IMR-90 (cell line): ENCODE measurements around the gene AIF1. TPM values are rescaled to one million over a fixed set of nuclear protein-coding genes. Genes with fewer than 3 reads are reported as not detected.

Experiments
- ATAC-seq: fragments of 200-7000 bp; cut with Tn5 transposase; 2 replicates; pipeline ENCODE4 v1.9.1; 2020; ENCODE audit warnings: low read depth, mild to moderate bottlenecking, moderate library complexity
- BruUV-seq: library from RNA; stranded (reverse); fragments of 400-500 nt; replicated peaks from 2 replicates; lab custom pipeline; 2021; lab: Mats Ljungman, UMichigan
- CTCF ChIA-PET: fragments of 300-600 bp; formaldehyde crosslinking; extraction: SDS; loops from one replicate; lab custom pipeline; 2021; ENCODE audit warnings: antibody characterized with exemption; lab: Yijun Ruan, JAX
- POLR2A ChIA-PET: fragments of 300-600 bp; sonication (Branson Sonifier 250); formaldehyde crosslinking; loops from one replicate; lab custom pipeline; 2022; ENCODE audit warnings: antibody characterized with exemption; ENCODE audit not compliant: unreplicated experiment; lab: Charles Lee
- DNase-seq: peaks from one replicate; pipeline ENCODE4 v3.0.0; 2013
- H2AFZ ChIP-seq: replicated peaks from 2 replicates; pipeline ENCODE3; 2013; ENCODE audit warnings: low read length, mild to moderate bottlenecking; ENCODE audit not compliant: poor library complexity
- H2AK5ac ChIP-seq: 2 replicates; pipeline ENCODE4 v1.6.1; 2013; ENCODE audit warnings: low read depth, low read length, inconsistent platforms
- H2AK9ac ChIP-seq: replicated peaks from 2 replicates; pipeline ENCODE3; 2013; ENCODE audit warnings: mild to moderate bottlenecking, low read depth, low read length, moderate library complexity; ENCODE audit not compliant: poor library complexity
- H2BK120ac ChIP-seq: 2 replicates; pipeline ENCODE4 v1.6.1; 2013; ENCODE audit warnings: low read depth, low read length, inconsistent platforms
- H2BK15ac ChIP-seq: 3 replicates; pipeline ENCODE4 v1.6.1; 2013; ENCODE audit warnings: low read depth, low read length, inconsistent platforms
- H2BK20ac ChIP-seq: 2 replicates; pipeline ENCODE4 v1.6.1; 2013; ENCODE audit warnings: low read depth, mild to moderate bottlenecking, inconsistent platforms, low read length, moderate library complexity
- H2BK5ac ChIP-seq: 2 replicates; pipeline ENCODE4 v1.6.1; 2013; ENCODE audit warnings: mild to moderate bottlenecking, low read depth, low read length, inconsistent platforms; ENCODE audit not compliant: poor library complexity, severe bottlenecking
- H3K14ac ChIP-seq: replicated peaks from 2 replicates; pipeline ENCODE4 v1.6.1; 2013; ENCODE audit warnings: low read depth, low read length, inconsistent platforms
- H3K18ac ChIP-seq: 2 replicates; pipeline ENCODE4 v1.6.1; 2013; ENCODE audit warnings: low read depth, low read length, control low read depth
- H3K23ac ChIP-seq: 2 replicates; pipeline ENCODE4 v1.6.1; 2013; ENCODE audit warnings: low read depth, low read length, inconsistent platforms
- H3K27ac ChIP-seq: 2 replicates; pipeline ENCODE4 v1.5.1; 2013; ENCODE audit warnings: mild to moderate bottlenecking, control low read depth, low read length; ENCODE audit not compliant: insufficient read depth
- H3K27me3 ChIP-seq: 2 replicates; pipeline ENCODE4 v1.6.1; 2013; ENCODE audit warnings: low read length; ENCODE audit not compliant: control insufficient read depth, insufficient read depth
- H3K36me3 ChIP-seq: 2 replicates; pipeline ENCODE4 v1.6.1; 2013; ENCODE audit warnings: low read length, mixed read lengths; ENCODE audit not compliant: control insufficient read depth, insufficient read depth
- H3K4ac ChIP-seq: 2 replicates; pipeline ENCODE4 v1.6.1; 2013; ENCODE audit warnings: low read depth, low read length, inconsistent platforms
- H3K4me1 ChIP-seq: 2 replicates; pipeline ENCODE4 v1.6.1; 2013; ENCODE audit warnings: low read length, mixed read lengths; ENCODE audit not compliant: control insufficient read depth, insufficient read depth
- H3K4me2 ChIP-seq: 2 replicates; pipeline ENCODE4 v1.6.1; 2013; ENCODE audit warnings: low read depth, mild to moderate bottlenecking, control low read depth, low read length, moderate library complexity
- H3K4me3 ChIP-seq: 2 replicates; pipeline ENCODE4 v1.5.1; 2013; ENCODE audit warnings: low read depth, mild to moderate bottlenecking, control low read depth, low read length, moderate library complexity; ENCODE audit not compliant: insufficient read depth
- H3K56ac ChIP-seq: 2 replicates; pipeline ENCODE4 v1.6.1; 2013; ENCODE audit warnings: low read length, inconsistent platforms; ENCODE audit not compliant: insufficient read depth; ENCODE audit errors: extremely low read depth
- H3K79me1 ChIP-seq, 2 experiments: 2 replicates each; pipeline ENCODE4 v1.6.1; 2013; ENCODE audit warnings: low read length in 2 of 2, inconsistent platforms in 1 of 2, low read depth in 1 of 2
- H3K9ac ChIP-seq: 2 replicates; pipeline ENCODE4 v1.6.1; 2013; ENCODE audit warnings: low read depth, low read length, control low read depth
- H3K9me1 ChIP-seq: 2 replicates; pipeline ENCODE4 v1.6.1; 2013; ENCODE audit warnings: low read length, inconsistent platforms; ENCODE audit not compliant: insufficient read depth
- H3K9me3 ChIP-seq: 2 replicates; pipeline ENCODE4 v1.6.1; 2013; ENCODE audit warnings: low read length; ENCODE audit not compliant: control insufficient read depth, insufficient read depth
- H4K20me1 ChIP-seq: 2 replicates; pipeline ENCODE4 v1.6.1; 2013; ENCODE audit warnings: low read length, inconsistent platforms; ENCODE audit not compliant: insufficient read depth
- H4K5ac ChIP-seq: 2 replicates; pipeline ENCODE4 v1.6.1; 2013; ENCODE audit warnings: mild to moderate bottlenecking, low read depth, low read length, control low read depth
- H4K8ac ChIP-seq, 2 experiments: 2 replicates each; pipeline ENCODE4 v1.6.1; 2013; ENCODE audit warnings: low read depth in 2 of 2, low read length in 2 of 2, control low read depth in 1 of 2, inconsistent platforms in 1 of 2
- H4K91ac ChIP-seq: 2 replicates; pipeline ENCODE4 v1.6.1; 2013; ENCODE audit warnings: low read depth, low read length, inconsistent platforms; ENCODE audit not compliant: insufficient read depth
- FOS ChIP-seq: fragments of 150-350 bp; IDR thresholded peaks from 2 replicates; pipeline ENCODE4 v1.6.1; 2016; ENCODE audit warnings: low read depth, low read length
- MAFK ChIP-seq: IDR thresholded peaks from 2 replicates; pipeline ENCODE4 v1.6.1; 2012; ENCODE audit warnings: low read depth, low read length, improper control_type of control experiment
- RFX5 ChIP-seq: IDR thresholded peaks from 2 replicates; pipeline ENCODE4 v1.8.0; 2012; ENCODE audit warnings: low read depth, mild to moderate bottlenecking, low read length, moderate library complexity
- SMC3 ChIP-seq: fragments of 150-350 bp; IDR thresholded peaks from 2 replicates; pipeline ENCODE4 v1.6.1; 2016; ENCODE audit warnings: low read depth, mild to moderate bottlenecking, antibody characterized with exemption, low read length, moderate library complexity
- WGBS, 2 experiments: methylation state at CpG; one replicate each; pipeline versions ENCODE4 v1.1.5 to v1.1.7; 2013; ENCODE audit warnings: missing lambda C conversion rate in 2 of 2; ENCODE audit not compliant: insufficient read length in 1 of 2; ENCODE audit errors: extremely low coverage in 2 of 2; 5-methylcytosine and 5-hydroxymethylcytosine counted together
- dilution Hi-C: fragments of 300-500 bp; cut with HindIII; formaldehyde crosslinking; loops from one replicate; pipeline ENCODE4 v1.14.3; 2018; ENCODE audit warnings: low sequenced_read_pairs; ENCODE audit not compliant: unreplicated experiment
- in situ Hi-C: fragments of 300-500 bp; cut with MboI; formaldehyde crosslinking; loops from 3 replicates; pipeline ENCODE4 v1.14.3; 2019; ENCODE audit warnings: low sequenced_read_pairs, inconsistent platforms, mixed read lengths
- intact Hi-C: fragments of 100-400 bp; cut with micrococcal nuclease; formaldehyde crosslinking; loops from 2 replicates; pipeline ENCODE4 v1.10.0; 2022
- polyA plus RNA-seq, 3 experiments: library from polyadenylated mRNA; depleted of rRNA; stranded (reverse); fragments of >200 nt; gene quantifications; 2 replicates each; pipeline ENCODE4 v1.2.3, GENCODE V29; 2012; ENCODE audit warnings: low replicate concordance in 1 of 3
- total RNA-seq: library from RNA; depleted of rRNA; stranded (reverse); fragments of >200 nt; gene quantifications from 2 replicates; pipeline ENCODE4 v1.2.3, GENCODE V29; 2012
- TF ChIP-seq, protein P1 (sequence below): fragments of 150-350 bp; IDR thresholded peaks from 2 replicates; pipeline ENCODE4 v1.6.1; 2017; ENCODE audit warnings: mild to moderate bottlenecking, antibody characterized with exemption, low read length, low read depth
- TF ChIP-seq, protein P2 (sequence below): conservative IDR thresholded peaks from 2 replicates; pipeline ENCODE4 v1.5.1; 2012; ENCODE audit warnings: mild to moderate bottlenecking, low read depth, low read length, improper control_type of control experiment

The AIF1 gene
- total and polyA plus RNA-seq, 2 of the 4 experiments (the other 2 are of a cell fraction), result not detected

DNA sequence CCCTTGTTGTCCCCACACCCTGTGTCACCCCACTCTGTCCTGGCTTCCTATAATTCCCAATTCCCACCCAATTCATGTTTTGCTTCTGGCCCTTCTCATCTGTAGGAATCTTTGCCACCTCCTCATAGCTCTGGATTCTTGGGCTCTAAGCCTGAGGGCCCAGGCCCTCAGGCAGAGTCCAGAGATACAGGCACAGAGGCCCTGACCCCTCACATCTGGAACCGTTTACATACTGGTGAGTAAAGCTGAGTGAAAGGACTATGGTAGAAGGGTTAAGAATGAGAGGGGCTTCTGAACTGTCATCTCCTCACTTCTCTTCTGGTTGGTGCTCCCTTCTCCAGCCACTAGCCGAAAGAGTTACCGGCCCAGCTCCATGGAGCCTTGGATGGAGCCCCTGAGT lies 19.1 kb downstream of the AIF1 start:
- Histone ChIP-seq H3K79me1 (peaks cover 31 to 44% of the 10 kb centered on the region in 2 experiments), H3K4me3 (no peak overlapping the region), H3K4me2 (no peak overlapping the region), H3K4me1 (no peaks in the 10 kb centered on the region), H3K9ac (no peak overlapping the region), H3K27ac (no peak overlapping the region), H3K14ac (no peak overlapping the region), H2AK9ac (no peak overlapping the region), H2BK15ac (no peak overlapping the region), H3K4ac (no peak overlapping the region), H4K20me1 (peaks cover 24% of the 10 kb centered on the region), H4K5ac (no peak overlapping the region), H3K9me1 (no peaks in the 10 kb centered on the region), H4K8ac (no peak overlapping the region), H3K18ac (no peak overlapping the region), H3K27me3 (no peaks in the 10 kb centered on the region), H2BK20ac (no peak overlapping the region), H2BK5ac (no peak overlapping the region), H3K9me3 (no peaks in the 10 kb centered on the region), H2BK120ac (no peak overlapping the region), H2AFZ (no peak overlapping the region), H3K36me3 (peaks cover 85% of the 10 kb centered on the region), H2AK5ac (no peak overlapping the region), H4K91ac (no peak overlapping the region), H3K56ac (no peak overlapping the region), H3K23ac (no peak overlapping the region)
- intact Hi-C loops, result no loop called here
- no CpG with 5 or more reads among the region's 3 CpGs for WGBS, 2 experiments
- POLR2A ChIA-PET, result interaction anchor here (0.9 kb wide), 1 partner anchor 29 kb away, joined by 3 read pairs; no protein-coding TSS in a partner anchor
- dilution Hi-C loops, result no loop called here
- no TSS peak for BruUV-seq
- ATAC-seq (peak; percentile 24), DNase-seq (peak; percentile 20)
- CTCF ChIA-PET, result no interaction called here
- TF ChIP-seq FOS, result no peak
- TF ChIP-seq MAFK, result no peak
- TF ChIP-seq RFX5, result no peak
- TF ChIP-seq, protein P1, sequence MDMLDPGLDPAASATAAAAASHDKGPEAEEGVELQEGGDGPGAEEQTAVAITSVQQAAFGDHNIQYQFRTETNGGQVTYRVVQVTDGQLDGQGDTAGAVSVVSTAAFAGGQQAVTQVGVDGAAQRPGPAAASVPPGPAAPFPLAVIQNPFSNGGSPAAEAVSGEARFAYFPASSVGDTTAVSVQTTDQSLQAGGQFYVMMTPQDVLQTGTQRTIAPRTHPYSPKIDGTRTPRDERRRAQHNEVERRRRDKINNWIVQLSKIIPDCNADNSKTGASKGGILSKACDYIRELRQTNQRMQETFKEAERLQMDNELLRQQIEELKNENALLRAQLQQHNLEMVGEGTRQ, result no peak
- no peak for TF ChIP-seq SMC3
- TF ChIP-seq, protein P2, sequence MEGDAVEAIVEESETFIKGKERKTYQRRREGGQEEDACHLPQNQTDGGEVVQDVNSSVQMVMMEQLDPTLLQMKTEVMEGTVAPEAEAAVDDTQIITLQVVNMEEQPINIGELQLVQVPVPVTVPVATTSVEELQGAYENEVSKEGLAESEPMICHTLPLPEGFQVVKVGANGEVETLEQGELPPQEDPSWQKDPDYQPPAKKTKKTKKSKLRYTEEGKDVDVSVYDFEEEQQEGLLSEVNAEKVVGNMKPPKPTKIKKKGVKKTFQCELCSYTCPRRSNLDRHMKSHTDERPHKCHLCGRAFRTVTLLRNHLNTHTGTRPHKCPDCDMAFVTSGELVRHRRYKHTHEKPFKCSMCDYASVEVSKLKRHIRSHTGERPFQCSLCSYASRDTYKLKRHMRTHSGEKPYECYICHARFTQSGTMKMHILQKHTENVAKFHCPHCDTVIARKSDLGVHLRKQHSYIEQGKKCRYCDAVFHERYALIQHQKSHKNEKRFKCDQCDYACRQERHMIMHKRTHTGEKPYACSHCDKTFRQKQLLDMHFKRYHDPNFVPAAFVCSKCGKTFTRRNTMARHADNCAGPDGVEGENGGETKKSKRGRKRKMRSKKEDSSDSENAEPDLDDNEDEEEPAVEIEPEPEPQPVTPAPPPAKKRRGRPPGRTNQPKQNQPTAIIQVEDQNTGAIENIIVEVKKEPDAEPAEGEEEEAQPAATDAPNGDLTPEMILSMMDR, result no peak
- in situ Hi-C loops, result no loop called here
